GM12873 (cell line): ENCODE data around the gene ZNF385D.

Source experiments
- CTCF ChIP-seq: IDR thresholded peaks from 2 replicates; pipeline ENCODE4 v1.5.1; 2012; ENCODE audit warnings: low read depth, mild to moderate bottlenecking, moderate library complexity, low read length, control low read depth; ENCODE audit not compliant: insufficient read depth; ENCODE audit errors: missing control alignments

ZNF385D gene

GRCh38 chr3:21734746-21735145 is 16.3 kb downstream of the ZNF385D start:
- no peak for TF ChIP-seq CTCF

DNA sequence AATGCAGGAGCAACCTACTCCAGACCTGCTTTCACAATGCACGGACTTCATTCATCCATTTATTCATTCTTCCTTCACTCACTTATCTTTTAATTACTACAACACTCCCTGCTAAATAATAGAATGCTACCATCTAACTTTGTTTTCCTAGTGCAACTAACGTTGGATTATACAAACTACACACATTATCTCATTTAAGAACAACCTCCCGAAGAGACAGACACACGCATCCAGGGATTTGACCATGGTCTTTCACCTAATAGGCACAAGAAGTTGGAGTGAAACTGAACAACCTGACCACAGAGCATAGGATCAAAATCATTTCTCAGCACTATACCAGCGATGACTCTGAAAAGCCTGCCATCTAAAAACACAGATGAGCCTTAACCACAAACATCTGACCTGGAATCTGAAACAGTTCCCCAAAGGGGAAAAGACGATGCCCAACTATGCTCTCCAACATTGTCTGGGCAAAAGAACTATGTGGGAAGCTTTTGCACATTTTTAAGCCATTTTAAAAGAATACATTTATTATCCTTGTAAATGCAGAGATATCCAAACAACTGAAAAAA is 21.0 kb downstream of the ZNF385D start:
- no peak for TF ChIP-seq CTCF

GRCh38 chr3:21729331-21729730 is 21.7 kb downstream of the ZNF385D start:
- TF ChIP-seq CTCF: no peak

GRCh38 chr3:21722768-21723167 is 28.2 kb downstream of the ZNF385D start:
- TF ChIP-seq CTCF: no peak

- no peak for TF ChIP-seq CTCF
These were observed 28.7 kb downstream of the ZNF385D start for GRCh38 chr3:21722301-21722700.

DNA sequence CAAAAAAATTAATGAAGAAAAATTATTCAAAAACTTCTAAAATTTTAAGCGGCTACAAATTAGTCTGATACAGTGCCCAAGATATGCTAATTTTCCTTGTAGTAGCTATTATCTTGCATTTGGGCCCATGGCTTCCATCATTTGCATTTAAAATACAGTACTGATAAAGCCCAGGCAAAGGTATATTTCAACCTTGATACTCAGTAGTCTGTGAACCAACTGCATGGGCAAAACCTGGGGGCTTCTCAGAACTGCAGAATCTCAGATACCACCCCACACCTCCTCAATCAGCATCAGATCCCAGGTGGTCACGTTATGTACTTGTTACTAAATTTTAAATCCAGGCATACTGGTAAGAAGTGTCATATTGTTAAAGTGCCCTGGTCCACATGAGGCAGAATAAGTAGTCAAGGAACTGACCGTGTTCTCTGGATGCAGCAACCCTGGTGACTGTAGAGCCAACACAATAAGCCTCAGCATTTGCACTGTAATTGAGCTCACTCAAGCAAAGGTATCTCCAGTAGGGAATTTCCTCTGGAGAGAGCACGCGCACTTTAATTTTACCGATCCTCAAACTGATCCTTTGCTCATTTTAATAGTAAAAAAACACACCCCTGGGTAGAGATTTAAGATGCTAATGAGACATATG is 31.9 kb downstream of the ZNF385D start:
- no peak for TF ChIP-seq CTCF

DNA sequence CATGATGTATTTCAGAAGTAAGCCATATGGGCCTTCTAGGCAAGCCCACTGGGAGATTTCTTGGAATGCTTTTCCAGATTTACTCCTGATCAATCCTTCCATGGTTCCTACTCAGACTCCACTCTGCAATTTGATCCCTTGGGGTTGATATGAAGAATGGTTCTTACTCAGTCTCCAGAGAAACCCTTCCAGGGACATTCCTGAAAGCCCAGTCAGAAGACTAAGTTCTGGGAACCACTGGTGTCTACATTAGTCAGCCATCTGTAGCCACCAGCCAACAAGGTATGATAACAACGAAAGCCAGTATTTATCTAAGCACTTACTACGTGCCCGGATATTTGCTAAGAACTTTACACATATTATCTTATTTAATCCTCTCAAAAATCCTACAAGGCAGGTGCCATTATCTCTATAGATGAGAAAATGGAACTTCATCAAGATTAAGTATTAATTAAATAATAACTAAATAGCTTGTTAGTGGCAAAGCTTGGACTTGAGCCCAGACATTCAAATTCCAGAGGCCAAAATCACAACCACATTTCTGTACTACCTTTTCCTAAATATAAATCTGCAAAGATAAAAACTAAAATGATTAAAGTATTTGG is 32.7 kb downstream of the ZNF385D start:
- TF ChIP-seq CTCF: no peak
